HG03460 (cell line): ENCODE measurements around the gene AMHR2.
"Not testable (repeated sequence)": the region's sequence is repeated elsewhere in the genome, so short reads cannot be mapped to it uniquely, and the experiment has no call there.

Experiments
- ATAC-seq: cut with Tn5 transposase; IDR thresholded peaks from one replicate; pipeline ENCODE4 v1.9.1; 2021; ENCODE audit not compliant: unreplicated experiment

AMHR2 gene

GRCh38 chr12:53423597-53423996 lies at the start of gene AMHR2:
Gene AMHR2 (plus strand): TSS chr12:53423855. CDS start chr12:53423935, 80 bp downstream.
- no peak for ATAC-seq

GRCh38 chr12:53374277-53374676 lies 49.4 kb upstream of the AMHR2 start:
- not testable (repeated sequence) for ATAC-seq

- no peak for ATAC-seq
Measured at GRCh38 chr12:53376747-53377146, 46.9 kb upstream of the AMHR2 start.

- no peak for ATAC-seq
Measured at GRCh38 chr12:53378222-53378621, 45.4 kb upstream of the AMHR2 start.

GRCh38 chr12:53378724-53379388 lies 44.8 kb upstream of the AMHR2 start:
- ATAC-seq = no peak

- ATAC-seq = peak; percentile 64
Measured at GRCh38 chr12:53379389-53380103, 44.1 kb upstream of the AMHR2 start.

- ATAC-seq = peak; percentile 42
Measured at GRCh38 chr12:53380104-53380793, 43.4 kb upstream of the AMHR2 start, which contains the start of gene SP1. Gene SP1 (plus strand): TSS chr12:53380176. CDS start chr12:53380292, 116 bp downstream.

- ATAC-seq = no peak
Measured at GRCh38 chr12:53380794-53381730, 42.6 kb upstream of the AMHR2 start.

- no peak for ATAC-seq
Measured at GRCh38 chr12:53381731-53382630, 41.7 kb upstream of the AMHR2 start.

GRCh38 chr12:53383258-53383657 lies 40.4 kb upstream of the AMHR2 start:
- no peak for ATAC-seq

- ATAC-seq = not testable (repeated sequence)
Measured at GRCh38 chr12:53386381-53386780, 37.3 kb upstream of the AMHR2 start.

- ATAC-seq = no peak
Measured at GRCh38 chr12:53388932-53389331, 34.7 kb upstream of the AMHR2 start.

- ATAC-seq = no peak
Measured at GRCh38 chr12:53389702-53390101, 34.0 kb upstream of the AMHR2 start.

- ATAC-seq = no peak
Measured at GRCh38 chr12:53391724-53392123, 31.9 kb upstream of the AMHR2 start.

- ATAC-seq = no peak
Measured at GRCh38 chr12:53399896-53400295, 23.8 kb upstream of the AMHR2 start.

GRCh38 chr12:53402351-53402750 lies 21.3 kb upstream of the AMHR2 start:
- ATAC-seq = not testable (repeated sequence)

GRCh38 chr12:53402871-53403270 lies 20.8 kb upstream of the AMHR2 start:
- ATAC-seq = no peak

GRCh38 chr12:53410951-53411350 lies 12.7 kb upstream of the AMHR2 start:
- no peak for ATAC-seq

- no peak for ATAC-seq
Measured at GRCh38 chr12:53413485-53414204, 10.0 kb upstream of the AMHR2 start.
